Erythroblast (primary cell): ENCODE measurements around the gene CHST14.

Source experiments
- DNase-seq, 2 experiments: peaks; one replicate each; lab custom pipeline; 2025; lab: John Stamatoyannopoulos, UW
- GATA1 ChIP-seq: IDR thresholded peaks from 2 replicates; pipeline ENCODE4 v1.6.1; 2011; ENCODE audit warnings: low read depth, mild to moderate bottlenecking, control low read depth, low read length, moderate library complexity
- POLR2A ChIP-seq: IDR thresholded peaks from 2 replicates; pipeline ENCODE4 v1.6.1; 2011; ENCODE audit warnings: mild to moderate bottlenecking, low read length

The CHST14 gene

GRCh38 chr15:40470423-40471104 is at the start of gene CHST14:
Gene CHST14, plus strand, starts transcription at chr15:40470984. Its CDS starts 230 bp downstream, at chr15:40471214.
- DNase-seq, result peak; percentile 47 to 58
- TF ChIP-seq POLR2A (no peak), GATA1 (no peak)

- TF ChIP-seq POLR2A (no peak), GATA1 (no peak)
- DNase-seq, result peak; percentile 81 to 88
Observed at GRCh38 chr15:40421246-40422157, 49.3 kb upstream of the CHST14 start.

GRCh38 chr15:40424483-40425115 is 46.2 kb upstream of the CHST14 start:
- TF ChIP-seq GATA1 (no peak), POLR2A (no peak)

GRCh38 chr15:40425681-40426080 is 45.1 kb upstream of the CHST14 start:
- TF ChIP-seq POLR2A, result no peak
- no peak for TF ChIP-seq GATA1
- DNase-seq, result no peak

More at GRCh38 chr15:40424483-40425115, 46.2 kb upstream of the CHST14 start:
- DNase-seq, result no peak

- DNase-seq, result peak; percentile 88 to 94
- TF ChIP-seq GATA1 (no peak), POLR2A (no peak)
Observed at GRCh38 chr15:40427188-40427587, 43.6 kb upstream of the CHST14 start.

- no peak for TF ChIP-seq POLR2A
- TF ChIP-seq GATA1, result no peak
- no peak for DNase-seq
Observed at GRCh38 chr15:40428185-40428584, 42.6 kb upstream of the CHST14 start.

GRCh38 chr15:40429068-40429710 is 41.6 kb upstream of the CHST14 start:
- TF ChIP-seq GATA1 (no peak), POLR2A (no peak)

GRCh38 chr15:40430271-40430805 is 40.4 kb upstream of the CHST14 start:
- peak; percentile 55 to 58 for DNase-seq
- TF ChIP-seq GATA1, result no peak
- TF ChIP-seq POLR2A, result no peak

More at GRCh38 chr15:40429068-40429710, 41.6 kb upstream of the CHST14 start:
- no peak for DNase-seq

- TF ChIP-seq GATA1, result no peak
- TF ChIP-seq POLR2A, result no peak
- DNase-seq, result no peak
Observed at GRCh38 chr15:40435023-40435709, 35.6 kb upstream of the CHST14 start.

- TF ChIP-seq POLR2A (no peak), GATA1 (no peak)
- no peak for DNase-seq
Observed at GRCh38 chr15:40435710-40436089, 35.1 kb upstream of the CHST14 start.

GRCh38 chr15:40436116-40436891 is 34.5 kb upstream of the CHST14 start:
- no peak for TF ChIP-seq GATA1
- peak; percentile 45 for TF ChIP-seq POLR2A
- peak; percentile 60 to 71 for DNase-seq
